Fibroblast of the conjunctiva (primary cell): ENCODE measurements around the gene CHTOP.
"Not testable (repeated sequence)": the region's sequence is repeated elsewhere in the genome, so short reads cannot be mapped to it uniquely, and the experiment has no call there.

Source experiments
- DNase-seq: peaks from one replicate; pipeline ENCODE4 v3.0.0-alpha.2; 2010; ENCODE audit warnings: low read depth

CHTOP gene

GRCh38 chr1:153633161-153633753 is 609 bp upstream of the CHTOP start:
- DNase-seq = no peak

- DNase-seq = no peak
These were observed 2.0 kb downstream of the CHTOP start for GRCh38 chr1:153635872-153636271.

- DNase-seq = no peak
These were observed 2.4 kb downstream of the CHTOP start for GRCh38 chr1:153636312-153636711.

GRCh38 chr1:153638261-153638660 is 4.4 kb downstream of the CHTOP start:
- no peak for DNase-seq

- DNase-seq = no peak
These were observed 5.4 kb downstream of the CHTOP start for GRCh38 chr1:153639280-153639679.

GRCh38 chr1:153640213-153640612 is 6.3 kb downstream of the CHTOP start:
- not testable (repeated sequence) for DNase-seq

- no peak for DNase-seq
These were observed 7.0 kb downstream of the CHTOP start for GRCh38 chr1:153640861-153641260.

GRCh38 chr1:153642161-153642560 is 8.3 kb downstream of the CHTOP start:
- no peak for DNase-seq

- DNase-seq = no peak
These were observed 9.2 kb downstream of the CHTOP start for GRCh38 chr1:153643100-153643499.

- no peak for DNase-seq
These were observed 9.9 kb downstream of the CHTOP start for GRCh38 chr1:153643816-153644215.

GRCh38 chr1:153646672-153647345 is 12.9 kb downstream of the CHTOP start:
- DNase-seq = no peak

- DNase-seq = no peak
These were observed 13.5 kb downstream of the CHTOP start for GRCh38 chr1:153647346-153647714.

GRCh38 chr1:153648000-153648643 is 14.3 kb downstream of the CHTOP start:
- no peak for DNase-seq

GRCh38 chr1:153649137-153649862 is 15.4 kb downstream of the CHTOP start:
- no peak for DNase-seq

- DNase-seq = no peak
These were observed 16.0 kb downstream of the CHTOP start for GRCh38 chr1:153649863-153650235.

GRCh38 chr1:153651771-153652170 is 17.9 kb downstream of the CHTOP start:
- no peak for DNase-seq

- DNase-seq = no peak
These were observed 19.1 kb downstream of the CHTOP start for GRCh38 chr1:153652805-153653500.

- DNase-seq = no peak
These were observed 21.5 kb downstream of the CHTOP start for GRCh38 chr1:153655333-153655732.

GRCh38 chr1:153658400-153659174 is 24.7 kb downstream of the CHTOP start, which contains the start of gene SNAPIN:
TSS of gene SNAPIN (plus strand) at chr1:153658703. CDS start at chr1:153658744, 41 bp downstream.
- peak; percentile 68 for DNase-seq

- DNase-seq = no peak
These were observed 25.3 kb downstream of the CHTOP start for GRCh38 chr1:153659175-153659534.

GRCh38 chr1:153659656-153660055 is 25.8 kb downstream of the CHTOP start:
- no peak for DNase-seq
